Germinal center (tissue), 1 donor: ENCODE results near the gene FAF1.
A peak's percentile ranks its signal among the peaks of the same experiment; 100 is the strongest.

Experiments used
- DNase-seq: peaks from one replicate; pipeline ENCODE4 v3.0.0; 2012; ENCODE audit warnings: mixed read lengths, low spot score

FAF1 gene

GRCh38 chr1:50488876-50489275 lies 471.2 kb downstream of the FAF1 start:
- no peak for DNase-seq

DNA sequence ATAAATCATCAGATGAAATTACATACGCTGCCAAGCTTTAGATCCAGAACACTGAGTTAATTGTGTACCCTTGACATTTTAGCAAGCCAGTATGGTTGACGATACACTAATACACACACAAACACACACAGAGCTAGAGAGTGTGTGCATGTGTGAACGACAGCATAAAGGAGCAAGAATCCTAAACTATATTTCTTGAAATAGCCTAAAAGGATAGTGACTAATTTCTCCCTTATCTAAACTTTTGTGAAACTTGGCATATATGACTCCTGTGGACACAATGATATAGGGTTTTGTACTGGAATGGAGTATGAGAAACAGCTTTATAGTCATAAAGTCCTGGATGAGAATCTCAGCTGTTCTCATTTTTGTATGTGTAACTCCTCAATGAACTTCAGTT lies 471.7 kb downstream of the FAF1 start:
- DNase-seq = no peak

- no peak for DNase-seq
These were observed 472.3 kb downstream of the FAF1 start for GRCh38 chr1:50487725-50488124.

- DNase-seq = no peak
These were observed 478.8 kb downstream of the FAF1 start for GRCh38 chr1:50481142-50481736.

DNA sequence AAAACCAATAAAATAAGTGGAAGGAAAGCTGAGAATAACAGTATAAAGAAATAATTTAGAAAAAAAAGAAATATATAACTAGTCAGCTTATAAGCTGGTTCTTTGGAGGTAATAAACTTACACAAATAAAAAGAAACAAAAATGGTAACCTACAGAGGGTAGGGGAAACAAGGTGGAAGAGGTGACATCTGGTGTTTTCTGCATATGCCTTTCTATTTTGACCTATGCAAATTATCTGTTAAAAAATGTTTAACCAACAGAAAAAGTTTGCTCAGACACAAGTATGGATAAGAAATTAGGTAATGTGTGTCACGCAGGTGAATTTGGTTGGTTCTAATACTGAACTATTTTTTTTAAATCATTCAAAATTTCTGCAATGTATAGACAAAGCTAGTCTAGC lies 483.3 kb downstream of the FAF1 start:
- DNase-seq = peak; percentile 16

GRCh38 chr1:50474859-50475809 lies 484.9 kb downstream of the FAF1 start:
- DNase-seq = no peak

DNA sequence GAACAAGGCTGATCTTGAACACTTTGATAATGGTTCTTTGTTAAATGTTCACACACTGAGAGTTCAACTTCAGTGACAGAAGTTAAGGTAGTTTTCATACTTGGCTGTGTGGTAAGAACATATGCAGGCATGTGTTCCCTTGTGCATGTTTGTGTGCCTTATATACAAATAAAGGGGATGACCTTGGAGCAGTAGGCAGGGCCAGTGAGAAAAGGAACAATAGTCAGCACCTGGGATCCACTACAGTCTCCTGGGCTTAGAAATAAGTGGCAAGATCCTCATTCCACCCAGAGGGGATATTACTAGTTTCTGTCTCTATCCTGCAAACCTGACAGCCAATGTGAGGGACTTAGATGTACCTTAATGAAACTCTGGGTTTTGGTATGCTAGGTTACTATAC lies 486.6 kb downstream of the FAF1 start:
- DNase-seq = no peak

GRCh38 chr1:50471967-50472366 lies 488.1 kb downstream of the FAF1 start:
- DNase-seq = no peak

DNA sequence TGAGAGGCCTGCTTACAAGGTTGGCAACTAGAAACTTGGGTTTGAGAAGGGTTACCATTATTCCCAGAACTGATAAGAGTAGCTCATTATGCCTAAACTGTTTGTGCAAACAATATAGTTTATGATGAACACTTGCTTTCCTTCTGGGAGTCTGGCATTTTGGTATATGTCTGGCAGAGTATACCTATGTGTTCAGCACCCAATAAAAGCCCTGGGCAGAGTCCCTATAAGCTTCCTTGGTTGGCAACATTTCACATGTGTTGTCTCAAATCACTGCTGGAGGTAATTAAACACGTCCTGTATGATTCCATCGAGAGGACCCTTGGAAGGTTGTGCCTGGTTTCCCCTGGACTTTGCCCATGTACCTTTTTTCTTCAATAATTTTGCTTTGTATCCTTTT lies 497.1 kb downstream of the FAF1 start:
- DNase-seq = no peak

DNA sequence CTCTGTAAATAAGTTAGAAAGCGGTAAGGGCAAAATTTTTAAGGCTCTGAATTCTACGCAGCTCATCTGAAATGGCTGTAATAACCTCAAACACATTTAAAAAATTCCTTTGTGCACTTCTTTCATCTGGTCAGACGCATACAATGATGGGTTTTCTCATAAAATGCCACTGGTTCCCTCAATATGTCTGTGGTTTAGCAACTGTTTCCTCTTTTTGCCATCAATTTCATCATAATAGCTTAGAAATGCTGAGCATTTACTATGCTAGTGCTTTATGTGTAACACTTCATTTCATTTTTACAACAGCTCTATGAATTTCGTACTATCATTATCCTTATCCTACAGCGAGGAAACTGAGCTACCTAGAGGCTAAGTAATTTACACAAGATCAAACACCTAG lies 501.6 kb downstream of the FAF1 start:
- DNase-seq = no peak

- no peak for DNase-seq
These were observed 505.2 kb downstream of the FAF1 start for GRCh38 chr1:50454911-50455310.

DNA sequence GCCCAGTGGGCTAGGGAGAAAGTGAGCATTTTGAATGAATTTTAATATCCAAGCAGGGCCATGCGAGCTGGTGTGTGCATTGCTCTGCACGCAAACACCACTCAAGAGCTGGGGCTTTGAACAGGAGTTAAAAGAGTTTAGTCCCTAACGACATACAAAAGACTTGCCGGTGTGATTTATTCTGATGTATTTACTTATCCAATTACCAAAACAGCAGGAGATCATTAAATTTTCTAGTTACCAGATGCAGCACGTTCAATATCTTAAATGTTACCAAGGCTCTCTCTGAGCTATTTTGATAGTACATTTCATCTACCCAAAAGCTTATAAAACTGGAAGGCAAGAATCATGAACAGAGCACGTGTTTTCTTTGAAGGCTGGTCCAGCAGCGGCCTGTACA lies 506.8 kb downstream of the FAF1 start:
- DNase-seq = no peak

GRCh38 chr1:50452700-50453099 lies 507.4 kb downstream of the FAF1 start:
- no peak for DNase-seq

- no peak for DNase-seq
These were observed 509.0 kb downstream of the FAF1 start for GRCh38 chr1:50450861-50451653.

DNA sequence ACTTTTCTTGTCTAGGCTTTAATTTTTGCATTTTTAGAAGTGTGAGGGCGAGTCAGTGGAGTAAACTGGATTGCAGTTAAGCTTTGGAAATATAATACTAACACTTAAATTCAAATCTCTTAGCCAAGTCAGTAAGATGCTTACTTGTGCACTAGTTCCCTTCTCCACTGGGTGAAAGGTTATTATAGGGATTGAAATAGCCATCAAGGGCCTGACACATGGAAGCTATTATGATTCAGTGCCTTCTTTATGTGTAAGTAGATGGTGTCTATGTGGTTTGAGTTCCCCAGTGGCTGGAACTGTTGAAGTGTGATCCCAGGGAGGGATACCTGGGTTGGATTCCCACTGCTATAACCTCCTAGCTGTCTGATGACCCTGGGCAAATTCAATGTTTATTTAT lies 512.1 kb downstream of the FAF1 start:
- DNase-seq = no peak

- no peak for DNase-seq
These were observed 518.9 kb downstream of the FAF1 start for GRCh38 chr1:50441183-50441582.

DNA sequence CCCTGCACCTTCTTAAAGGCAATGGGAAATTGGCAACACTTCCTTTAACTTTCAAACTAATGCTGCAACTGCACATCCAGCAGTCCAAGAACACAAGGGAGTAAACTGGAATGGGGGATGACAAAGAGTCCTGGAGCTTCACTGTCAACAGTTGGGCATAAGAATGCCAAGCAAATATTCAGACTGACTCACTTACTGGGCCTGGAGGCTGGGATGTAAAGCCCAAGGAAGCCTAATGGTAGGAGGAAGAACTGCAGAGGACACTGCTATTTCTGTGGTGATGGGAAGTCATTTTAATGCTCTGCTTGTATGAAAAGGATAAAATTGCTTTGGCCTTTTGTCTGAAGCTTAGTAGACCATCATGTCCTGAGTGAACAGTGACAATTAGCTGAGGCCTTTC lies 521.1 kb downstream of the FAF1 start:
- DNase-seq = no peak

GRCh38 chr1:50436489-50436888 lies 523.6 kb downstream of the FAF1 start:
- no peak for DNase-seq

DNA sequence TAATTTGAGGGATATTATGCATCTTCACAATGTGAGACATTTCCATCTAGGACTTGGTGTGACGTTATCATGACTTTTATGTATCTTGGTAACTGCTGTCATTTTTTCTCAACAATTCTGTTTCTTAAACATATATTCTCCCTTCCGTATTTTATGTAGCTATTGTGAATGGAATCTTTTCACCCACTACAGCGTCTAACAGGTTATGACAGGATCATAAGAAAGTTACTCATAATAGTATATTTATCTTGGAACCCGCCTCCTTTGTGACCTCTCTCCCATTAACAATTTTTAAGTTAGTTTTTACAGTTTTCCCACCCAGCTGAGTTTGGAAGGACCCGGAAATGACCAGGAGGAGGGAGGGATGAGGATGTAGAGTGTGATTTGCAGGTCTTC lies 530.1 kb downstream of the FAF1 start:
- no peak for DNase-seq

DNA sequence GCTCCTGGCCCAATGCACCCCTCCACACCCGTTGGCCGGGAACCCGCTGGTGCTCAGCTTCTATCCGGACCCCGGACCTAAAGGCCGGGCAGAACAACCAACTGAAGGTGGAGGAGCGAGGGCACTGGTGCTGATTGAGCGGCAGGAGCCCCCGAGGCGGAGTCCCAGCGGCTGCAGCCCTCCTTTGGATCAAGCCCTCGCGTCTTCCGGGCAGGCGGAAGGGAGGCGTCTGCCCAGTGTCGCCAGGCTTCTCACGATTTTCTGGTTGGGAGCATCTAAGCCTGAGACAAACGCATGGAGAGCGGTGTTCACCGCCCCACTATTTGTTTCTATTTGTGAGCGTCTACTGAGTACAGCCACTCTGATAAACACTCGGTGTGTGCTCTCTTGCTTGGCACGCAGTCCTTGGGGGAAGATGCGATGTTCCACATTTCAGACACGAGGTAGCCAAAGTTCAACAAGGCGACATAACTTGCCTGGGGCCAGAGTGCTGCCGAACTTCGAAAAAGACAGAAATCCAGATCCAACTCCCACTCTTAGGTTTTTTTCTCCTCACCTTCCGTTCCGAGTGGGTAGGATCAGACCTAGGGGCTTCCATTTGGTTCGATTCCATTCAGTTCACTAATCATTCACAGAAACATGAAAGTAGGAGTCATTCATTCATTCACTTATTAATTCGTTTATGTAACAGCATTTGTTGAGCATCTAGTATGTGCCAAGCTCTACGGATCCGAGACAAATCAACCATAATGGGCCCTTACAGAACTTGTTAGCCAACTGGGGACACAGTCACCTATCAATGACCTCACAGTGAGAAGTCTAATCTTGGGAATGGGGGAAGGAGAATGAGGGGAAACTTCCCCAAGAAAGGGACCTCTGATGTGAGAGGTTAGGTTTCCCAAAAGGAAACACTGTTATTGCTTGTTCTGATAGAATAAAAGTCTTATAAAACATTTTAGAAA lies 532.0 kb downstream of the FAF1 start:
- no peak for DNase-seq

GRCh38 chr1:50427086-50427817 lies 532.8 kb downstream of the FAF1 start:
- DNase-seq = no peak
